NCI-H345 treated with DMSO at 0.1 percent for 48 hours (cell line): ENCODE measurements around the gene RGL4.
"Not testable (repeated sequence)": the region's sequence is repeated elsewhere in the genome, so short reads cannot be mapped to it uniquely, and the experiment has no call there.

Source experiments
- DNase-seq: peaks from one replicate; lab custom pipeline; 2025; ENCODE audit not compliant: unreplicated experiment; lab: John Stamatoyannopoulos, UW

Gene RGL4

DNA sequence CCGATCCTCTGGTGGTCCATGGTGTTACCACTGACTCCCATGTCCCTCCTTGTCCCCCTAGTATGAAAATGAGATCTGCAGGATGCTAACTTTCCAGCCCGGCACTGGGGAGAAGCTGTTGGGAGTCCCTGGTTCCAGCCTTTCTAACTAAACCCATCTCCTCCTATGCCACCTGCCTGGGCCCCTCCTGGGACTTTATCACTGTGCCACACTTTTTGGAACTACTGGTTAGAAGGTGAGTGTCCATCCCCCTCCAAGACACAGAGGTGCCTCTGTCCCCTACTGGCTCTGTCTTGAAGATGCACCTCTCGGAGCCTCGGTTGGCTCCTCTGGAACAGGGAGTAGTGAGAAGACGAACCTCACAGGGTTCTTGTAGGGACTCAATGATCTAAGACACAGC is at the start of gene RGL4:
RGL4 (plus strand) TSS at position 301 of the 400 bp plus-strand sequence. CDS start 1,018 bp downstream, outside the sequence.
- no peak for DNase-seq

- not testable (repeated sequence) for DNase-seq
These were observed 44.3 kb upstream of the RGL4 start for GRCh38 chr22:23646526-23646925.

DNA sequence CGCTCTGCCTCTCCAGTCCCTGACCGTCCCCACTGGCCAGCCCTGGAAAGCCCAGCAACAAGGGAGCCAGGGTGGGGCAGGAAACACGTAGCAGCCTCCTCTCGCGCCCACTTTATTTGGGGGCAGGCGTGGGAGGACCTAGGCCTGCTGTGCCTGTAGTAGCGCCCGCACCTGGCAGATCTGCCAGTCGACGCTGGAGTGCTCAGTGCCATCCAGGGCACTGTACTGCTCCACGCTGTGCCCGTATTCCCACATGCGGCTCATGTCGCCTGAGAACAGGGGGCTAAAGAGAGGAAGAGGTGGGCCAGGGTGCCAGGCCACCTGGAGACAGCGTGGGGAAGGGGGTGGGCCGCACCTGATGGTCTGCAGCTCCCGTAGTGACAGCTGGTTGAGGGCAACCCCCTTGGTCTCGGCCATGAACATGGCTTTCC is 41.7 kb upstream of the RGL4 start:
- no peak for DNase-seq

DNA sequence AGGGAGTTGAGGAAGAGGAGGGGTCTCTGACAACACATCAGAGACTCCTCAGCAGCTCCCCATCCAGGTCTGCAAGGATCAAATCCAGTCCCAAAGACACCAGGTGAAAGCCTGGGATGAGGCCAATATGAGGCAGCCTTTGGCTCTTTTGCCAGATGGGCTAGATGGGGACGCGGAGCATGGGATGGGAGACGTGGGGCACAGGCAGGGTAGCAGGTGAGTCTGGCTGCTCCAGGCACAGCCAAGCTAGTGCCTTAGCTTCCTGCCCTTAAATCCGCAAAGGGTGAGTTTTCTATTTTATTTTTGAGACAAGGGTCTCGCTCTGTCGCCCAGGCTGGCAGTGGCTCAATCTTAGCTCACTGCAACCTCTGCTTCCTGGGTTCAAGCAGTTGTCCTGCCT is 39.1 kb upstream of the RGL4 start:
- DNase-seq, result no peak

- DNase-seq, result no peak
These were observed 38.5 kb upstream of the RGL4 start for GRCh38 chr22:23652286-23652685.

DNA sequence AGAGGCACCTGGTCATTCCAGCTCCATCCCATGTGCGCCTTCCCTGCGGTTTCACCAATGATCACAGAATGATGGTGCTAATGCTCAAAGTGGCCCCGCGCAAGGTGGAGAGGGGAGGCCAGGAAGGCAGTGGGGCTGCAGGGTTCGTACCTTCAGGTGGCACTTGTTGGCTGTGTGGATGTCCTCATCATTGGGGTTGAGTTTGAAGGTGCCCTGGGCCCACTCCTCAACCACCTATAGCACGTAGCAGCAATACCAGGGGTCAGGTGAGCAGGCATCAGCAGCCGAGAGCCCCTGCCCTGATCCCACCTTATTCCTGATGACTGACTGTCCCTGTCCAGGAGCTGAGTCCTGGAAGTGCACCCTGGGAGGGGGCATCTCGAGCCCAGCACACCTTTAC is 38.1 kb upstream of the RGL4 start:
- no peak for DNase-seq

DNA sequence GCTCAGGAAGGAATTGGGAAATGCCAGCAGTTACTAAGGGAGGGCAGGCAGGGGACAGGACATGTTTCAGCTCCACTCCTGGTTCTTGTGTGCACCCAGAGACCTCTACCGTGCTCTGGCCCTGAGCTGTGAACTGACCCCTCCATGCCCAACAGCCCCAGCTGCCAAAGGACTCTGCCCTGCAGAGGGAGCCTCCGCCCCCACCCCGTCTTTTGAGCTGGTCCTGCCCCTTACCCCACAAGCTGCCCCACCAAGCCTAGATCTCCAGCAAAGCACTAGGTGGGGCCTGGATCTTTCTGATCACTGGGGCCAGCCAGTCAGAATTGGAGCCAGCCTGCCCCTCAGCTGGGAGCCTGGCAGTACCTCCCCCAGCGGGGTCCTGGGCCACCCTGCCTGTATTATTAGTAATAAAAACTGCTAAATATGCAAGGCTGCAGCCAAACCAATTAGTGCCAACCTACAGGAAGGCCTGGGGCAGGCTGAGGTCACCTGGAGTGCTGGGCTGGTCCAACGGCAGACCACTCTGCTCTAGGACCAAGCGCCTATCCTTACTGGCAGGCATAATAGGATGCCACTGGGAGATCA is 34.8 kb upstream of the RGL4 start:
- no peak for DNase-seq

GRCh38 chr22:23657727-23658126 is 33.1 kb upstream of the RGL4 start:
- no peak for DNase-seq

GRCh38 chr22:23660381-23660780 is 30.4 kb upstream of the RGL4 start:
- not testable (repeated sequence) for DNase-seq

- DNase-seq, result no peak
These were observed 20.2 kb upstream of the RGL4 start for GRCh38 chr22:23670378-23671295.

GRCh38 chr22:23671387-23671786 is 19.4 kb upstream of the RGL4 start:
- not testable (repeated sequence) for DNase-seq

GRCh38 chr22:23672307-23673049 is 18.3 kb upstream of the RGL4 start:
- DNase-seq, result not testable (repeated sequence)

GRCh38 chr22:23673050-23673620 is 17.7 kb upstream of the RGL4 start:
- no peak for DNase-seq

GRCh38 chr22:23673826-23674690 is 16.8 kb upstream of the RGL4 start:
- DNase-seq, result no peak

- DNase-seq, result not testable (repeated sequence)
These were observed 15.8 kb upstream of the RGL4 start for GRCh38 chr22:23674886-23675501.

DNA sequence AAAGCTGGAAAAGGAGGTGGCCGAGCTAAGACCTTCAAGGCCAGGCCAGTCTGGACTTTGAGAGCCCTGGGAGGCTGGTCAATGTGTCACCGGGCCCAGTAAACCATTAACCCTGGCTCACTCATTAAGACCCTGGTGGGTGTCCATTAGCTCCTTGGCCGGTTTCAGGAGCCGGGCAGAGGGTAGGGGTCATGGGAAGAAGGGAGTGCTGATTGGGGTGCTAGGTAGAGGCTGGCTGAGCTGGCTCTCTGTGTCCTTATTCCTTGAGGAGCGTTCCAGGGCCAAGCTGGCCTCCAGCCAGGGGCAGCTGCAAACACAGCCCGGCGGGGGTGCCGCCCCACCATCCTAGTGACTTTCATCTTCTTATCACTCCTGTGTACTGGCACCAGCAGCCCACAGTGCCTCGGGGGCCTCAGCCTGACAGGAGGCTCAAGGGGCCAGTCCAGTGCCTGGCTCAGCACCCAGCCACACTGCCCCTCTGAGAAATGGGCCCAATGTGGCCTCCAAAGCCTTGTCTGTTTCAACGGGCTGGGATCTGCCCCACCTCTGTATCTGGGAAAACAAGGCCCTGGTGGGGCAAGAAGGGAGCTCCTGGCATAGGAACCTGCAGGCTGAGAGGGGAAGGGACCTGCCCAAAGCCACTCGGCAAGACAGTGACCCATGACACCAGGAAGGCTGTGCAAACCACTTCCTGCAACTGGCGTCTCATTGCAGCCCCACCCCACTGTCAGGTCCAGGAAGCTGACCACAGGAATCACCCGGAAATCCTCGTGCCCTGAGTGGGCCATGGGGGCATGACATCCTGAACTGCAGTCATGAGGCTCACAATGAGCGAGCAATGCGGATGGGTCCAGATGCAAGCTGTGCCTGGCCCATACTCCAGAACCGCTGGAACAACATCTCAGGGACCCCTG is 15.1 kb upstream of the RGL4 start:
- no peak for DNase-seq

GRCh38 chr22:23676841-23677700 is 13.7 kb upstream of the RGL4 start:
- not testable (repeated sequence) for DNase-seq

GRCh38 chr22:23677701-23677995 is 13.2 kb upstream of the RGL4 start:
- DNase-seq, result no peak
